AG09309 (cell line): ENCODE data around the gene PLEKHB1.

ENCODE experiments used
- DNase-seq: peaks from one replicate; pipeline ENCODE4 v3.0.0-alpha.2; 2010; ENCODE audit warnings: low read depth
- H3K4me3 ChIP-seq: 2 replicates; pipeline ENCODE4 v1.5.1; 2011; ENCODE audit warnings: mild to moderate bottlenecking, low read depth, low read length, moderate library complexity; ENCODE audit not compliant: control insufficient read depth
- CTCF ChIP-seq: IDR thresholded peaks from 2 replicates; pipeline ENCODE4 v1.5.1; 2011; ENCODE audit warnings: mild to moderate bottlenecking, low read depth, low read length, inconsistent platforms; ENCODE audit not compliant: insufficient read depth, control insufficient read depth; ENCODE audit errors: missing control alignments

Gene PLEKHB1

GRCh38 chr11:73659961-73660360 lies 13.6 kb downstream of the PLEKHB1 start:
- TF ChIP-seq CTCF = no peak
- no peak overlapping the region for H3K4me3 ChIP-seq
- DNase-seq = no peak

- peak overlapping the region; percentile 39 for H3K4me3 ChIP-seq
- no peak for TF ChIP-seq CTCF
- DNase-seq = no peak
These were observed 14.2 kb downstream of the PLEKHB1 start for GRCh38 chr11:73660497-73661034.

GRCh38 chr11:73661035-73661628 lies 14.8 kb downstream of the PLEKHB1 start:
- TF ChIP-seq CTCF = peak; percentile 98
- peak; percentile 17 for DNase-seq
- peak overlapping the region; percentile 39 for H3K4me3 ChIP-seq

- TF ChIP-seq CTCF = no peak
- DNase-seq = no peak
- no peak overlapping the region for H3K4me3 ChIP-seq
These were observed 16.2 kb downstream of the PLEKHB1 start for GRCh38 chr11:73662445-73663157.

GRCh38 chr11:73663604-73664495 lies 17.5 kb downstream of the PLEKHB1 start:
- DNase-seq = no peak
- H3K4me3 ChIP-seq = no peak overlapping the region
- no peak for TF ChIP-seq CTCF

GRCh38 chr11:73664877-73665276 lies 18.5 kb downstream of the PLEKHB1 start:
- DNase-seq = no peak
- no peak for TF ChIP-seq CTCF
- H3K4me3 ChIP-seq = no peak overlapping the region
